Panc1 (cell line): ENCODE data around the gene EPHA6.

Experiments used
- POLR2AphosphoS5 ChIP-seq: IDR thresholded peaks from 2 replicates; pipeline ENCODE4 v1.6.1; 2012; ENCODE audit warnings: mild to moderate bottlenecking, low read depth, low read length, moderate library complexity
- REST ChIP-seq, 2 experiments: IDR thresholded peaks; 2 replicates each; pipeline ENCODE4 v1.6.1; 2011 to 2012; ENCODE audit warnings: low read depth in 2 of 2, control low read depth in 1 of 2, low read length in 1 of 2, mild to moderate bottlenecking in 1 of 2, moderate library complexity in 1 of 2; ENCODE audit not compliant: insufficient read depth in 1 of 2
- SIN3A ChIP-seq: IDR thresholded peaks from 2 replicates; pipeline ENCODE4 v1.6.1; 2012; ENCODE audit warnings: low read depth, mild to moderate bottlenecking, low read length, moderate library complexity, borderline replicate concordance; ENCODE audit not compliant: insufficient read depth
- TCF7L2 ChIP-seq: IDR thresholded peaks from 2 replicates; pipeline ENCODE4 v1.6.1; 2011; ENCODE audit warnings: mild to moderate bottlenecking, low read depth, low read length, inconsistent platforms
- TF ChIP-seq, protein P1 (sequence below): fragments of 450-650 bp; IDR thresholded peaks from 2 replicates; pipeline ENCODE4 v1.5.1; 2017; ENCODE audit warnings: mild to moderate bottlenecking

DNA sequence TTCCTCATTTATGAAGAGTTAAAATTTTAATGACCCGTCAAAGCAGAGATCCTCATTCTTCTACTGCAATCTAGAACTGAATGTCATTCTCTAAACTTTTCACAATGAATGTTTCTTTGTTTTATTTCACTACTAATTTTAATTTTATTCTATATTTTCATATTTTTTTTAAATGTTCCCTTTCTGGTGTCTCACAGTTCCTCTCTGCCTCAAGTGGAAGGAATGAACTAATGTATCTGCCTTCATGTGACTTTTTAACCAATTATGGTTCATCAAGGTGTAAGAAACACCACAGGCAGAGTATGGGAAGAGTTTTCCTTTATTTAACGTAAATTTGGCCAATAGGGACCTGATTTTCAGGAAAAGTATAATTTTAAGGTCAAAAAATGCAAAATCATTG lies 441.7 kb downstream of the EPHA6 start:
- TF ChIP-seq REST (IDR thresholded peaks at IDR 0.05; ENCODE audit: insufficient read depth in 1 of 2, low read depth in 2 of 2, low read length in 1 of 2) (no peak), POLR2AphosphoS5 (no peak), SIN3A (no peak), TCF7L2 (no peak)
- TF ChIP-seq, protein P1, sequence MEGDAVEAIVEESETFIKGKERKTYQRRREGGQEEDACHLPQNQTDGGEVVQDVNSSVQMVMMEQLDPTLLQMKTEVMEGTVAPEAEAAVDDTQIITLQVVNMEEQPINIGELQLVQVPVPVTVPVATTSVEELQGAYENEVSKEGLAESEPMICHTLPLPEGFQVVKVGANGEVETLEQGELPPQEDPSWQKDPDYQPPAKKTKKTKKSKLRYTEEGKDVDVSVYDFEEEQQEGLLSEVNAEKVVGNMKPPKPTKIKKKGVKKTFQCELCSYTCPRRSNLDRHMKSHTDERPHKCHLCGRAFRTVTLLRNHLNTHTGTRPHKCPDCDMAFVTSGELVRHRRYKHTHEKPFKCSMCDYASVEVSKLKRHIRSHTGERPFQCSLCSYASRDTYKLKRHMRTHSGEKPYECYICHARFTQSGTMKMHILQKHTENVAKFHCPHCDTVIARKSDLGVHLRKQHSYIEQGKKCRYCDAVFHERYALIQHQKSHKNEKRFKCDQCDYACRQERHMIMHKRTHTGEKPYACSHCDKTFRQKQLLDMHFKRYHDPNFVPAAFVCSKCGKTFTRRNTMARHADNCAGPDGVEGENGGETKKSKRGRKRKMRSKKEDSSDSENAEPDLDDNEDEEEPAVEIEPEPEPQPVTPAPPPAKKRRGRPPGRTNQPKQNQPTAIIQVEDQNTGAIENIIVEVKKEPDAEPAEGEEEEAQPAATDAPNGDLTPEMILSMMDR: no peak
